WI38 (cell line): ENCODE data around the gene BICDL1.

Experiments used
- H3K4me3 ChIP-seq: 2 replicates; pipeline ENCODE4 v1.5.1; 2011; ENCODE audit warnings: low read depth, mild to moderate bottlenecking, control low read depth, low read length
- CTCF ChIP-seq: IDR thresholded peaks from 2 replicates; pipeline ENCODE4 v1.5.1; 2012; ENCODE audit warnings: low read depth, mild to moderate bottlenecking, control low read depth, low read length

Gene BICDL1

GRCh38 chr12:120126635-120127005, 137.6 kb downstream of the BICDL1 start:
- TF ChIP-seq CTCF, result no peak
- H3K4me3 ChIP-seq, result no peak overlapping the region

- H3K4me3 ChIP-seq, result no peak overlapping the region
- TF ChIP-seq CTCF, result no peak
Observed at GRCh38 chr12:120130011-120130410, 141.0 kb downstream of the BICDL1 start.

- no peak overlapping the region for H3K4me3 ChIP-seq
- TF ChIP-seq CTCF, result no peak
Observed at GRCh38 chr12:120131116-120131515, 142.1 kb downstream of the BICDL1 start.

- no peak for TF ChIP-seq CTCF
- H3K4me3 ChIP-seq, result no peak overlapping the region
Observed at GRCh38 chr12:120132054-120132836, 143.2 kb downstream of the BICDL1 start.

- H3K4me3 ChIP-seq, result no peak overlapping the region
Observed at GRCh38 chr12:120132863-120133385, 143.9 kb downstream of the BICDL1 start.

GRCh38 chr12:120134307-120134980, 145.4 kb downstream of the BICDL1 start:
- H3K4me3 ChIP-seq, result no peak overlapping the region
- TF ChIP-seq CTCF, result no peak

More at GRCh38 chr12:120132863-120133385, 143.9 kb downstream of the BICDL1 start:
- no peak for TF ChIP-seq CTCF
